HEK293T (cell line): Measurements from ENCODE around the gene SLC45A3.

ENCODE experiments used
- ARNT ChIP-seq: fragments of 450-650 bp; IDR thresholded peaks from 2 replicates; pipeline ENCODE4 v1.6.1; 2017; ENCODE audit warnings: mild to moderate bottlenecking
- BHLHE40 ChIP-seq: fragments of 450-650 bp; IDR thresholded peaks from 2 replicates; pipeline ENCODE4 v1.6.1; 2016; ENCODE audit warnings: mild to moderate bottlenecking, moderate library complexity, borderline replicate concordance
- CTBP1 ChIP-seq: fragments of 450-650 bp; IDR thresholded peaks from 2 replicates; pipeline ENCODE4 v1.6.1; 2016; ENCODE audit warnings: borderline replicate concordance
- ELF4 ChIP-seq: fragments of 450-650 bp; IDR thresholded peaks from 2 replicates; pipeline ENCODE4 v1.6.1; 2017; ENCODE audit warnings: antibody characterized with exemption
- FOXA1 ChIP-seq: fragments of 450-650 bp; IDR thresholded peaks from 2 replicates; pipeline ENCODE4 v1.6.1; 2016; ENCODE audit warnings: mild to moderate bottlenecking
- FOXK2 ChIP-seq: fragments of 450-650 bp; IDR thresholded peaks from 2 replicates; pipeline ENCODE4 v1.6.1; 2016; ENCODE audit warnings: mild to moderate bottlenecking
- FOXM1 ChIP-seq: fragments of 450-650 bp; IDR thresholded peaks from 2 replicates; pipeline ENCODE4 v1.6.1; 2017; ENCODE audit warnings: mild to moderate bottlenecking, borderline replicate concordance
- LEF1 ChIP-seq: fragments of 450-650 bp; IDR thresholded peaks from 2 replicates; pipeline ENCODE4 v1.6.1; 2017; ENCODE audit warnings: mild to moderate bottlenecking, borderline replicate concordance
- NFRKB ChIP-seq: fragments of 450-650 bp; IDR thresholded peaks from 2 replicates; pipeline ENCODE4 v1.6.1; 2016; ENCODE audit warnings: mild to moderate bottlenecking, moderate library complexity
- PKNOX1 ChIP-seq: fragments of 450-650 bp; IDR thresholded peaks from 2 replicates; pipeline ENCODE4 v1.6.1; 2016
- SP1 ChIP-seq: fragments of 450-650 bp; IDR thresholded peaks from 2 replicates; pipeline ENCODE4 v1.6.1; 2017
- SUZ12 ChIP-seq: fragments of 450-650 bp; IDR thresholded peaks from 2 replicates; pipeline ENCODE4 v1.6.1; 2016; ENCODE audit warnings: mild to moderate bottlenecking
- TARDBP ChIP-seq: fragments of 450-650 bp; IDR thresholded peaks from 2 replicates; pipeline ENCODE4 v1.6.1; 2016
- ZNF384 ChIP-seq: fragments of 450-650 bp; IDR thresholded peaks from 2 replicates; pipeline ENCODE4 v1.6.1; 2016

- TF ChIP-seq BHLHE40 (no peak), SP1 (no peak), FOXM1 (no peak), NFRKB (no peak), ARNT (no peak), LEF1 (no peak), SUZ12 (no peak), CTBP1 (no peak), PKNOX1 (no peak), TARDBP (no peak), FOXA1 (no peak), ELF4 (no peak), FOXK2 (no peak), ZNF384 (no peak)
Observed at GRCh38 chr1:205675247-205675646, 5.1 kb downstream of the SLC45A3 start.
